Chondrocyte (in vitro differentiated cells): ENCODE measurements around the gene MYRFL. TPM values are rescaled to one million over a fixed set of nuclear protein-coding genes. Genes with fewer than 3 reads are reported as not detected.

Source experiments
- DNase-seq: peaks from one replicate; pipeline ENCODE4 v3.0.0; 2021; ENCODE audit warnings: mixed read lengths, low spot score
- H3K27ac Mint-ChIP-seq: one replicate; pipeline ENCODE4 v1.8.0; 2021; ENCODE audit warnings: mild to moderate bottlenecking, moderate library complexity, mixed read lengths; ENCODE audit not compliant: unreplicated experiment
- H3K27me3 Mint-ChIP-seq: 2 replicates; pipeline ENCODE4 v1.8.0; 2021; ENCODE audit warnings: low read depth, mixed read lengths
- H3K36me3 Mint-ChIP-seq: 2 replicates; pipeline ENCODE4 v1.8.0; 2021; ENCODE audit warnings: low read depth, mixed read lengths
- H3K4me1 Mint-ChIP-seq: 2 replicates; pipeline ENCODE4 v1.8.0; 2021; ENCODE audit warnings: low read depth, mild to moderate bottlenecking, mixed read lengths
- H3K4me3 Mint-ChIP-seq: one replicate; pipeline ENCODE4 v1.8.0; 2021; ENCODE audit warnings: mild to moderate bottlenecking, moderate library complexity, mixed read lengths; ENCODE audit not compliant: unreplicated experiment
- H3K9me3 Mint-ChIP-seq: 2 replicates; pipeline ENCODE4 v1.8.0; 2021; ENCODE audit warnings: low read depth, mixed read lengths
- CTCF ChIP-seq: fragments of 200-600 bp; sonication (generic); IDR thresholded peaks from 2 replicates; pipeline ENCODE4 v1.5.0; 2021; ENCODE audit warnings: antibody characterized with exemption, mild to moderate bottlenecking, moderate library complexity
- total RNA-seq: library from RNA; stranded (reverse); gene quantifications from 3 replicates; pipeline ENCODE4 v1.2.1, GENCODE V29; 2021

MYRFL gene
- total RNA-seq, 1 donor from 2014 or later, result 0.35 TPM

- Mint-ChIP-seq H3K36me3 (no peaks in the 10 kb centered on the region), H3K4me1 (no peaks in the 10 kb centered on the region), H3K27me3 (no peaks in the 10 kb centered on the region), H3K4me3 (no peak overlapping the region), H3K27ac (no peak overlapping the region), H3K9me3 (no peaks in the 10 kb centered on the region)
- no peak for TF ChIP-seq CTCF
- DNase-seq, result no peak
Observed at GRCh38 chr12:69978020-69978419, 153.0 kb downstream of the MYRFL start.

GRCh38 chr12:69981881-69982475 lies 157.0 kb downstream of the MYRFL start:
- TF ChIP-seq CTCF, result no peak
- no peak overlapping the region for H3K27ac Mint-ChIP-seq
- H3K9me3 Mint-ChIP-seq, result no peaks in the 10 kb centered on the region
- H3K36me3 Mint-ChIP-seq, result no peaks in the 10 kb centered on the region
- H3K27me3 Mint-ChIP-seq, result no peaks in the 10 kb centered on the region
- DNase-seq, result no peak
- no peak overlapping the region for H3K4me3 Mint-ChIP-seq
- peaks cover 4% of the 10 kb centered on the region for H3K4me1 Mint-ChIP-seq

GRCh38 chr12:69984241-69984640 lies 159.2 kb downstream of the MYRFL start:
- Mint-ChIP-seq H3K4me1 (peaks cover 4% of the 10 kb centered on the region), H3K27ac (no peak overlapping the region), H3K4me3 (no peak overlapping the region), H3K27me3 (no peaks in the 10 kb centered on the region), H3K36me3 (no peaks in the 10 kb centered on the region), H3K9me3 (no peaks in the 10 kb centered on the region)
- DNase-seq, result no peak
- TF ChIP-seq CTCF, result no peak

DNA sequence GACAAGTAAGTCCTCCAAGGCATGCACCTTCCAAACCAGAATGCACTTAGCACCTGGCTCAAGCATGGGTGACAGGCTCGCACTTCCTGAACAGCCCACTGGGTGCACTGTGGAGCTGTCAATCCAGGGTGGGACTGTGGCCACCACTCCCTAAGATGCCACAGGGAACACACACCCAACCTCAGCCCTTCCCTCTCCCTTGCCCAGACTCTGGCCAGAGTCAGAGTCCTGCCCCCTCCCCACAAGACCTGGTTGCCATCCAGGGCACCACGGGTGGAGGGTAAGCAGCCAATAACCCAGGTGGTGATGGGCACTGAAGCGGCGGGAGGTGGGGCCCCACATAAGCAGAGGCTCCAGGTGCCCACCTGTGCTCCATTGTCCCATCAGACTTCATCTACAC lies 160.6 kb downstream of the MYRFL start:
- H3K4me1 Mint-ChIP-seq, result peaks cover 4% of the 10 kb centered on the region
- no peaks in the 10 kb centered on the region for H3K27me3 Mint-ChIP-seq
- no peaks in the 10 kb centered on the region for H3K9me3 Mint-ChIP-seq
- no peaks in the 10 kb centered on the region for H3K36me3 Mint-ChIP-seq
- H3K4me3 Mint-ChIP-seq, result no peak overlapping the region
- no peak overlapping the region for H3K27ac Mint-ChIP-seq
- DNase-seq, result no peak
- TF ChIP-seq CTCF, result peak; percentile 44

DNA sequence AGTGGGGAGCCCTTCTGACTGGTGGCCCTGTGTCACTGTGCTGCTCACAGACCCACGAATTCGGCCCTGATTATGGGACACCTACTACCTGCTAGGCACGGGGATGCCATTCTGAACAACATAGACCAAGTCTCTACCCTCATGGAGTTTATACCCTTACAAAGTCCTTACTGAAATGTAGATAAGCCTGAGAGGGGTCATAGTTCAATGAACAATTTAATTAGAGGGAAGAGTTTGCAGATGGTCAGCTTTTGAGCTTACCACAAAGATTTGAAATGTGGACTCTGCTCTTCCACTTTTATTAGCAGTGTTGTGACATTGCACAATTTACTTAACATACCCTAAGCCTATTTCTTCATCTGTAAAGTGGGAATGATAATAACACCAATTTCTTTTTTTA lies 161.1 kb downstream of the MYRFL start:
- H3K27ac Mint-ChIP-seq, result no peak overlapping the region
- H3K4me3 Mint-ChIP-seq, result no peak overlapping the region
- TF ChIP-seq CTCF, result no peak
- peaks cover 4% of the 10 kb centered on the region for H3K4me1 Mint-ChIP-seq
- no peaks in the 10 kb centered on the region for H3K27me3 Mint-ChIP-seq
- H3K36me3 Mint-ChIP-seq, result no peaks in the 10 kb centered on the region
- no peak for DNase-seq
- no peaks in the 10 kb centered on the region for H3K9me3 Mint-ChIP-seq
